Activated CD8-positive, alpha-beta memory T cell treated with anti-CD3 and anti-CD28 coated beads, Interleukin-2, amount 10 ng/mL, durations not matched to agents 7 days and 5 days (primary cell): ENCODE data around the gene AK9. TPM values are rescaled to one million over a fixed set of nuclear protein-coding genes. Genes with fewer than 3 reads are reported as not detected.

ENCODE experiments used
- ATAC-seq: fragments of 150-1000 bp; cut with Tn5 transposase; one replicate; pipeline ENCODE4 v1.10.0; 2021; ENCODE audit warnings: moderate library complexity
- CTCF ChIA-PET: fragments of 350-600 bp; sonication (Branson Sonifier 250); formaldehyde crosslinking; loops from one replicate; lab custom pipeline; 2021; ENCODE audit warnings: antibody characterized with exemption; lab: Charles Lee
- DNase-seq: peaks from one replicate; pipeline ENCODE4 v3.0.0-alpha.2; 2020
- H3K27ac Mint-ChIP-seq: one replicate; pipeline ENCODE4 v1.8.0; 2021; ENCODE audit warnings: mild to moderate bottlenecking, mixed read lengths
- H3K27me3 Mint-ChIP-seq: one replicate; pipeline ENCODE4 v1.8.0; 2021; ENCODE audit warnings: mixed read lengths
- H3K36me3 Mint-ChIP-seq: one replicate; pipeline ENCODE4 v1.8.0; 2021; ENCODE audit warnings: mild to moderate bottlenecking, mixed read lengths
- H3K4me1 Mint-ChIP-seq: one replicate; pipeline ENCODE4 v1.8.0; 2021; ENCODE audit warnings: mixed read lengths
- H3K4me3 Mint-ChIP-seq: one replicate; pipeline ENCODE4 v1.8.0; 2021; ENCODE audit warnings: mild to moderate bottlenecking, moderate library complexity, mixed read lengths
- H3K9me3 Mint-ChIP-seq: one replicate; pipeline ENCODE4 v1.8.0; 2022; ENCODE audit warnings: low read depth, mixed read lengths
- total RNA-seq, 2 experiments: library from RNA; stranded (reverse); gene quantifications; one replicate each; pipeline ENCODE4 v1.2.3, GENCODE V29; 2021

AK9 gene
- total RNA-seq, 2 experiments from 2014 or later: 4.4 to 6.2 TPM

GRCh38 chr6:109453594-109454495, 237.2 kb downstream of the AK9 start:
- CTCF ChIA-PET: interaction anchor here (1.2 to 4.9 kb wide), 5 partner anchors 11 to 266 kb away, joined by 3 to 40 read pairs (median 6); partner anchors contain the start of genes CD164, PPIL6 and SMPD2
- H3K36me3 Mint-ChIP-seq: peaks cover 19% of the 10 kb centered on the region
- peak overlapping the region; percentile 88 for H3K4me3 Mint-ChIP-seq

GRCh38 chr6:109453156-109453555, 237.8 kb downstream of the AK9 start:
- H3K9me3 Mint-ChIP-seq: no peaks in the 10 kb centered on the region
- H3K36me3 Mint-ChIP-seq: peaks cover 21% of the 10 kb centered on the region
- peaks cover 67% of the 10 kb centered on the region for H3K4me1 Mint-ChIP-seq
- H3K4me3 Mint-ChIP-seq: no peak overlapping the region
- DNase-seq: no peak
- ATAC-seq: no peak
- peak overlapping the region; percentile 97 for H3K27ac Mint-ChIP-seq
- H3K27me3 Mint-ChIP-seq: no peaks in the 10 kb centered on the region
- CTCF ChIA-PET: interaction anchor here (1.4 to 4.9 kb wide), 4 partner anchors 10 to 70 kb away, joined by 3 to 40 read pairs (median 6); partner anchors contain the start of genes CD164, PPIL6 and SMPD2

More at GRCh38 chr6:109453594-109454495, 237.2 kb downstream of the AK9 start:
- Mint-ChIP-seq H3K27ac (peak overlapping the region; percentile 97), H3K9me3 (no peaks in the 10 kb centered on the region), H3K4me1 (peaks cover 70% of the 10 kb centered on the region), H3K27me3 (no peaks in the 10 kb centered on the region)
- DNase-seq: no peak
- no peak for ATAC-seq

GRCh38 chr6:109452181-109452580, 238.8 kb downstream of the AK9 start:
- no peak overlapping the region for H3K27ac Mint-ChIP-seq
- no peaks in the 10 kb centered on the region for H3K27me3 Mint-ChIP-seq
- H3K9me3 Mint-ChIP-seq: no peaks in the 10 kb centered on the region
- H3K36me3 Mint-ChIP-seq: peaks cover 21% of the 10 kb centered on the region
- peaks cover 61% of the 10 kb centered on the region for H3K4me1 Mint-ChIP-seq
- DNase-seq (no peak), ATAC-seq (no peak)
- H3K4me3 Mint-ChIP-seq: no peak overlapping the region
- CTCF ChIA-PET: no interaction called here

- Mint-ChIP-seq H3K4me3 (no peak overlapping the region), H3K4me1 (peaks cover 53% of the 10 kb centered on the region), H3K36me3 (peaks cover 24% of the 10 kb centered on the region), H3K27me3 (no peaks in the 10 kb centered on the region), H3K27ac (no peak overlapping the region), H3K9me3 (no peaks in the 10 kb centered on the region)
- CTCF ChIA-PET: interaction anchor here (2.3 kb wide), 1 partner anchor 10 kb away, joined by 9 read pairs; no protein-coding TSS in a partner anchor
- ATAC-seq (no peak), DNase-seq (peak; percentile 37)
Measured at GRCh38 chr6:109451376-109451775, 239.6 kb downstream of the AK9 start.

- no peak for DNase-seq
- no peak for ATAC-seq
- Mint-ChIP-seq H3K36me3 (peaks cover 26% of the 10 kb centered on the region), H3K4me1 (peaks cover 51% of the 10 kb centered on the region), H3K27me3 (no peaks in the 10 kb centered on the region), H3K9me3 (no peaks in the 10 kb centered on the region), H3K4me3 (no peak overlapping the region), H3K27ac (peak overlapping the region; percentile 1)
- CTCF ChIA-PET: interaction anchor here (1.1 to 2.3 kb wide), 3 partner anchors 8 to 78 kb away, joined by 3 to 9 read pairs (median 4); no protein-coding TSS in a partner anchor
Measured at GRCh38 chr6:109450801-109451200, 240.2 kb downstream of the AK9 start.

- Mint-ChIP-seq H3K4me1 (peaks cover 55% of the 10 kb centered on the region), H3K27me3 (no peaks in the 10 kb centered on the region), H3K9me3 (no peaks in the 10 kb centered on the region), H3K36me3 (peaks cover 31% of the 10 kb centered on the region), H3K4me3 (peak overlapping the region; percentile 43), H3K27ac (peak overlapping the region; percentile 69)
- CTCF ChIA-PET: interaction anchor here (1.1 to 2.3 kb wide), 3 partner anchors 9 to 77 kb away, joined by 3 to 9 read pairs (median 4); no protein-coding TSS in a partner anchor
- DNase-seq (peak; percentile 81), ATAC-seq (peak; percentile 68)
Measured at GRCh38 chr6:109449795-109450673, 241.0 kb downstream of the AK9 start.

- CTCF ChIA-PET: interaction anchor here (1.1 to 2.3 kb wide), 3 partner anchors 8 to 20 kb away, joined by 3 to 9 read pairs (median 4); no protein-coding TSS in a partner anchor
- Mint-ChIP-seq H3K4me1 (peaks cover 50% of the 10 kb centered on the region), H3K36me3 (peaks cover 28% of the 10 kb centered on the region), H3K27me3 (no peaks in the 10 kb centered on the region), H3K4me3 (peak overlapping the region; percentile 43), H3K9me3 (no peaks in the 10 kb centered on the region), H3K27ac (peak overlapping the region; percentile 69)
- DNase-seq (no peak), ATAC-seq (no peak)
Measured at GRCh38 chr6:109449064-109449794, 241.8 kb downstream of the AK9 start.

GRCh38 chr6:109448615-109449014, 242.4 kb downstream of the AK9 start:
- ATAC-seq (no peak), DNase-seq (no peak)
- CTCF ChIA-PET: interaction anchor here (1.1 kb wide), 1 partner anchor 21 kb away, joined by 3 read pairs; no protein-coding TSS in a partner anchor
- H3K9me3 Mint-ChIP-seq: no peaks in the 10 kb centered on the region
- peak overlapping the region; percentile 45 for H3K27ac Mint-ChIP-seq
- H3K36me3 Mint-ChIP-seq: peaks cover 28% of the 10 kb centered on the region
- peaks cover 44% of the 10 kb centered on the region for H3K4me1 Mint-ChIP-seq
- no peak overlapping the region for H3K4me3 Mint-ChIP-seq
- H3K27me3 Mint-ChIP-seq: no peaks in the 10 kb centered on the region

- ATAC-seq (no peak), DNase-seq (no peak)
- no peaks in the 10 kb centered on the region for H3K9me3 Mint-ChIP-seq
- CTCF ChIA-PET: interaction anchor here (1.0 to 1.1 kb wide), 2 partner anchors 22 to 65 kb away, joined by 3 to 4 read pairs; no protein-coding TSS in a partner anchor
- no peaks in the 10 kb centered on the region for H3K27me3 Mint-ChIP-seq
- H3K27ac Mint-ChIP-seq: peak overlapping the region; percentile 45
- peaks cover 44% of the 10 kb centered on the region for H3K4me1 Mint-ChIP-seq
- H3K36me3 Mint-ChIP-seq: peaks cover 33% of the 10 kb centered on the region
- H3K4me3 Mint-ChIP-seq: no peak overlapping the region
Measured at GRCh38 chr6:109447878-109448555, 243.0 kb downstream of the AK9 start.

- H3K36me3 Mint-ChIP-seq: peaks cover 37% of the 10 kb centered on the region
- H3K27me3 Mint-ChIP-seq: no peaks in the 10 kb centered on the region
- H3K9me3 Mint-ChIP-seq: no peaks in the 10 kb centered on the region
- DNase-seq (no peak), ATAC-seq (no peak)
- H3K4me3 Mint-ChIP-seq: no peak overlapping the region
- no peak overlapping the region for H3K27ac Mint-ChIP-seq
- peaks cover 49% of the 10 kb centered on the region for H3K4me1 Mint-ChIP-seq
- CTCF ChIA-PET: interaction anchor here (1.0 kb wide), 1 partner anchor 64 kb away, joined by 4 read pairs; no protein-coding TSS in a partner anchor
Measured at GRCh38 chr6:109447087-109447486, 243.9 kb downstream of the AK9 start.

GRCh38 chr6:109446541-109446940, 244.5 kb downstream of the AK9 start:
- Mint-ChIP-seq H3K36me3 (peaks cover 33% of the 10 kb centered on the region), H3K27me3 (no peaks in the 10 kb centered on the region), H3K4me3 (no peak overlapping the region), H3K27ac (no peak overlapping the region), H3K4me1 (peaks cover 49% of the 10 kb centered on the region), H3K9me3 (no peaks in the 10 kb centered on the region)
- DNase-seq (no peak), ATAC-seq (no peak)
- CTCF ChIA-PET: no interaction called here

- H3K4me1 Mint-ChIP-seq: peaks cover 52% of the 10 kb centered on the region
- no peaks in the 10 kb centered on the region for H3K9me3 Mint-ChIP-seq
- H3K27ac Mint-ChIP-seq: no peak overlapping the region
- DNase-seq (no peak), ATAC-seq (no peak)
- H3K27me3 Mint-ChIP-seq: no peaks in the 10 kb centered on the region
- H3K36me3 Mint-ChIP-seq: peaks cover 32% of the 10 kb centered on the region
- no peak overlapping the region for H3K4me3 Mint-ChIP-seq
- CTCF ChIA-PET: interaction anchor here (5.8 kb wide), 1 partner anchor 9 kb away, joined by 40 read pairs; the partner anchor contains the start of gene MICAL1
Measured at GRCh38 chr6:109446072-109446471, 244.9 kb downstream of the AK9 start.
